Lower lobe of right lung (tissue), 2 donors: ENCODE results near the gene PLEKHM3. TPM values are rescaled to one million over a fixed set of nuclear protein-coding genes. Genes with fewer than 3 reads are reported as not detected.

ENCODE experiments used
- ATAC-seq, 2 donors: fragments of 200-7000 bp; cut with Tn5 transposase; one replicate each; pipeline ENCODE4 v1.9.1; 2020 to 2022; ENCODE audit warnings: mild to moderate bottlenecking in 2 of 2, moderate library complexity in 2 of 2
- DNase-seq: peaks from one replicate; pipeline ENCODE4 v3.0.0-alpha.2; 2020
- H3K27ac ChIP-seq: fragments of 200-600 bp; one replicate; pipeline ENCODE4 v1.8.0; 2022
- H3K27me3 ChIP-seq: fragments of 200-600 bp; one replicate; pipeline ENCODE4 v1.8.0; 2022; ENCODE audit warnings: low read depth
- H3K36me3 ChIP-seq: fragments of 200-600 bp; one replicate; pipeline ENCODE4 v1.8.0; 2022; ENCODE audit warnings: mild to moderate bottlenecking
- H3K4me1 ChIP-seq: fragments of 200-600 bp; one replicate; pipeline ENCODE4 v1.8.0; 2022
- H3K4me3 ChIP-seq: fragments of 200-600 bp; one replicate; pipeline ENCODE4 v1.8.0; 2022; ENCODE audit warnings: mild to moderate bottlenecking
- H3K9me3 ChIP-seq: fragments of 200-600 bp; one replicate; pipeline ENCODE4 v1.8.0; 2022
- intact Hi-C: fragments of 100-400 bp; cut with DNase I; formaldehyde crosslinking; loops from one replicate; pipeline ENCODE4 v1.11.0; 2022
- total RNA-seq: library from RNA; stranded (reverse); fragmentation: NEBNext Ultra II Directional; extraction: Animal tissue kit (Norgen Biotek cat#: 25700); gene quantifications from one replicate; pipeline ENCODE4 v1.2.1, GENCODE V29; 2021
- TF ChIP-seq, protein P1 (sequence below): fragments of 200-600 bp; IDR thresholded peaks from one replicate; pipeline ENCODE4 v1.8.0; 2022; ENCODE audit warnings: antibody characterized with exemption, mild to moderate bottlenecking
- donor health status: DM: no; HTN: yes; CAD: no; lungs with severe emphysema.

Gene PLEKHM3
- total RNA-seq, 1 donor from 2014 or later, result 25.8 TPM

DNA sequence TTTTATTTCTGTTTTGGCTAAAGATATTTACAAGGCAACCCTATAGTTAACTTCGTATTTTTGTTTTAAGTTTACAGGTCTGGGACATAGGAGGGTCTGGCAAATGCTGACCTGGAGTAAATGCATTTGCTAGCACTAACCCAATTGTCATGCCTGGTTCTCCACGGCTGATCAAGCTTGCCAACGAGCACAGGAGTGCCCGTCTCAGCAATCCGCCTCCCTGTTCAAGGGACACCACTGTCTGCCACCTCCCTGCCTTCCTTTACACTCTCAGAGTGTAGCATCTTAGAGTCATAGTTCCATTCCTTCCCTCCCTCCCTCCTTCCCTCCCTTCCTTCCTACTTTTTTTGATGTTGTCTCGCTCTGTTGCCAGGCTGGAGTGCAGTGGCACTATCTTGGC is 104.6 kb downstream of the PLEKHM3 start:
- Histone ChIP-seq H3K4me1 (peaks cover 3% of the 10 kb centered on the region), H3K27ac (no peak overlapping the region), H3K36me3 (no peaks in the 10 kb centered on the region), H3K27me3 (no peaks in the 10 kb centered on the region), H3K4me3 (no peak overlapping the region), H3K9me3 (no peaks in the 10 kb centered on the region)
- intact Hi-C loops, result no loop called here
- DNase-seq, result no peak
- TF ChIP-seq, protein P1, sequence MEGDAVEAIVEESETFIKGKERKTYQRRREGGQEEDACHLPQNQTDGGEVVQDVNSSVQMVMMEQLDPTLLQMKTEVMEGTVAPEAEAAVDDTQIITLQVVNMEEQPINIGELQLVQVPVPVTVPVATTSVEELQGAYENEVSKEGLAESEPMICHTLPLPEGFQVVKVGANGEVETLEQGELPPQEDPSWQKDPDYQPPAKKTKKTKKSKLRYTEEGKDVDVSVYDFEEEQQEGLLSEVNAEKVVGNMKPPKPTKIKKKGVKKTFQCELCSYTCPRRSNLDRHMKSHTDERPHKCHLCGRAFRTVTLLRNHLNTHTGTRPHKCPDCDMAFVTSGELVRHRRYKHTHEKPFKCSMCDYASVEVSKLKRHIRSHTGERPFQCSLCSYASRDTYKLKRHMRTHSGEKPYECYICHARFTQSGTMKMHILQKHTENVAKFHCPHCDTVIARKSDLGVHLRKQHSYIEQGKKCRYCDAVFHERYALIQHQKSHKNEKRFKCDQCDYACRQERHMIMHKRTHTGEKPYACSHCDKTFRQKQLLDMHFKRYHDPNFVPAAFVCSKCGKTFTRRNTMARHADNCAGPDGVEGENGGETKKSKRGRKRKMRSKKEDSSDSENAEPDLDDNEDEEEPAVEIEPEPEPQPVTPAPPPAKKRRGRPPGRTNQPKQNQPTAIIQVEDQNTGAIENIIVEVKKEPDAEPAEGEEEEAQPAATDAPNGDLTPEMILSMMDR, result no peak
- ATAC-seq, result no peak

DNA sequence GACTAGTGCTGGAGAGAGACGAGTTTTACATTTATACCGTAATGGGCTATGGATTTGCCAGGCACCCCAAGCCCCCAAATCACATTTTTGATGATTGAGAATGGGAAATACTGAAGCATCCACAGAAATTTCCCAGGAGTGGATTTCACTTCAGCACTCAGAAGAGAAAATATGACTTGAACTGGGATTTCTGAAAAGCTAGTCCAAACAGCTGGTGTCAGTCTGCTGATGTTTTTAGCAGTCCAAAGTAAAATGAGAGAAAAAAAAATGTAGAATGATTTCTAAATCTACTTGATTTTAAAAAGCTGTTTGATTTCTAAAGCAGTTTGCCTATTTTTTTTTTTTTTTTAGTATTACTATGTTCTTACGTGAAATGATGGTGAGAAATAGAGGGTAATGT is 105.0 kb downstream of the PLEKHM3 start:
- Histone ChIP-seq H3K4me3 (no peak overlapping the region), H3K27ac (no peak overlapping the region), H3K27me3 (no peaks in the 10 kb centered on the region), H3K9me3 (no peaks in the 10 kb centered on the region), H3K4me1 (no peaks in the 10 kb centered on the region), H3K36me3 (no peaks in the 10 kb centered on the region)
- TF ChIP-seq, protein P1, result no peak
- no peak for ATAC-seq
- no peak for DNase-seq
- intact Hi-C loops, result no loop called here

DNA sequence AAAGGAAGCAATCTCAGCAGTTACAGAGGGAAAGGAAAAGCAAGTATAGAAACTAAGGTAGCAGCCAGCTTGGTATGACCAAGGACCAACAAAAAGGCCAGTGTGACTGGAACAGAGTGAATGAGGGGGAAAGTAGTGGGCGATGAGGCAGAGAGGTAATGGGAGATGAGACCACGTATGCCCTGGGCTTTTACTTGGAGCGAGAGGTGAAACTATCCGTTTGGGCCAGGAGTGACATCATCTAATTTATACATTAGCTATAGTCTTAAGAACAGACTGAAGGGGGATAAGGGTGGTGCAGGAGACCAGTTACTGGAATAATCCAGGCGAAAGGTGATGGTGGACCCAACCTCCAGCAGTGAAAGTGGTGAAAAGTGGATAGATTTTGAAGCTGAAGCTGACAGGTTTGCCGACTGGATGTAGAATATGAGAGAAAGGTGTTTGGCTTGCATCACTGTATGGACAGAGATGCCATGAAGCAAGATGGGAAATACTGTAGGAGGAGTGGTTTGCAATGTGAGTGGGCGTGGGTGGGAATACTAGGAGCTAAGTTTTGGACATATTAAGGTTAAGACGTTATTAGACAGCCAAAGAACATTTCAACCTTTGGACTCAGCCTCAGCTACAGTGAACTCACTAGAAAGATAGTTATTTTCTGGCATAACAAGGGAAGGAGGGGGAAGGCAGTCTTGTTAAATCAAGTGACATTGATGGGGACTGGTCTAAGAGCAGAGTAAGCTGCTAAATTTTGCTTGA is 106.0 kb downstream of the PLEKHM3 start:
- intact Hi-C loops, result no loop called here
- Histone ChIP-seq H3K36me3 (no peaks in the 10 kb centered on the region), H3K9me3 (no peaks in the 10 kb centered on the region), H3K4me1 (no peaks in the 10 kb centered on the region), H3K4me3 (no peak overlapping the region), H3K27ac (no peak overlapping the region), H3K27me3 (no peaks in the 10 kb centered on the region)
- TF ChIP-seq, protein P1, result no peak
- DNase-seq (no peak), ATAC-seq (no peak)

DNA sequence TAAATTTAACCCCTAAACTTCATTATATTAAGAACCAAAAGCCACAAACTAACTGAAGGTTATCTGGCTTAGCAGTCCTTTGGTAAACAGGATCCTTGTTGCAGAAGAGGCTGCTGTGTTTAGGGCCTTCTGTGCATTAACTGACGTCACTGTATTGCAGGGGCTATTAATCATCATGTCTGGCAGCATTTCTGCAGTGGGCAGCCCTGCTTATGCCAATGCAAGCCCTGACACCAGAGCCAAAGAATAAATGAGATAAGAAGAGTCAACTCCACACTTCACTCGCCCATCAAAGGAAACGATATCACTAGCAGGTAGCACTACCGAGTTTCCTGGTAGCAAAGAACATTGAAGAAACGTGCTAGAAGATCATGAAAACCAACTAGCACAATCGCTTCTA is 110.6 kb downstream of the PLEKHM3 start:
- Histone ChIP-seq H3K9me3 (no peaks in the 10 kb centered on the region), H3K27me3 (no peaks in the 10 kb centered on the region), H3K4me3 (no peak overlapping the region), H3K4me1 (no peaks in the 10 kb centered on the region), H3K36me3 (no peaks in the 10 kb centered on the region), H3K27ac (no peak overlapping the region)
- DNase-seq (no peak), ATAC-seq (no peak)
- TF ChIP-seq, protein P1, result no peak
- intact Hi-C loops, result no loop called here

DNA sequence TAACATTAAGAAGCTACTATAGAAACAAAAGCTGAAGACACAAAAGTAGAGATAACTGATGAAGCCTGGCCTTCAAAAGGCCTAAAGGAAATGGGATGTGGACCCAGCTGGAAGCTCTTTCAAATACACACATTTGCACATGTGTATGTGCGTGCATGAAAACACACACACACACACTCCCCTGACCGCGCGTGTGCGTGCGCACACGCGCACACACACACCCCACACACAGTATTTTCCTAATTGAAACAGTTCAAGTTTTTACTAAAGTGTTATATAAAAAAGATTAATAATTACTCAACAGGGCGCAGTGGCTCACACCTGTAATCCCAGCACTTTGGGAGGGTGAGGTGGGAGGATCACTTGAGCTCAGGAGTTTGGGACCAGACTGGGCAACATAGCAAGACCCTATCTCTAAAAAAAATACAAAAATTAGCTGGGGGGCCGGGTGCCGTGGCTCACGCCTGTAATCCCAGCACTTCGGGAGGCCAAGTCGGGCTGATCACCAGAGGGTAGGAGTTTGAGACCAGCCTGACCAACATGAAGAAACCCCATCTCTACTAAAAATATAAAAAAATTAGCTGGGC is 111.5 kb downstream of the PLEKHM3 start:
- no peak for DNase-seq

More for the DNA sequence above, 111.5 kb downstream of the PLEKHM3 start:
- Histone ChIP-seq H3K27ac (no peak overlapping the region), H3K4me3 (no peak overlapping the region), H3K4me1 (no peaks in the 10 kb centered on the region), H3K9me3 (no peaks in the 10 kb centered on the region), H3K36me3 (no peaks in the 10 kb centered on the region), H3K27me3 (no peaks in the 10 kb centered on the region)
- ATAC-seq, result no peak
- TF ChIP-seq, protein P1, result no peak
- intact Hi-C loops, result no loop called here
